CD4-positive, alpha-beta T cell (primary cell): ENCODE data around the gene FXYD4. TPM values are rescaled to one million over a fixed set of nuclear protein-coding genes. Genes with fewer than 3 reads are reported as not detected.
A peak's percentile ranks its signal among the peaks of the same experiment; 100 is the strongest.

Source experiments
- ATAC-seq: fragments of 200-7000 bp; cut with Tn5 transposase; one replicate; pipeline ENCODE4 v1.10.0; 2022; ENCODE audit warnings: mild to moderate bottlenecking; ENCODE audit not compliant: poor library complexity
- CTCF ChIA-PET: fragments of 350-600 bp; sonication (Branson Sonifier 250); formaldehyde crosslinking; loops from one replicate; lab custom pipeline; 2021; ENCODE audit warnings: antibody characterized with exemption, inconsistent platforms; lab: Charles Lee
- POLR2A ChIA-PET: fragments of 350-600 bp; sonication (Branson Sonifier 250); formaldehyde crosslinking; loops from one replicate; lab custom pipeline; 2021; ENCODE audit warnings: antibody characterized with exemption, inconsistent platforms; lab: Charles Lee
- DNase-seq, 14 experiments: peaks; one replicate each; pipeline ENCODE4 v3.0.0-alpha.2; 2013 to 2020; ENCODE audit warnings: mixed read lengths in 2 of 14
- H3K27ac ChIP-seq, 2 donors: one replicate each; pipeline versions ENCODE4 v1.5.1 to v1.7.0; 2013; ENCODE audit warnings: low read length in 2 of 2, low read depth in 1 of 2, mild to moderate bottlenecking in 1 of 2
- H3K27me3 ChIP-seq, 2 experiments: 1 replicate in 1 of 2; 2 replicates in 1 of 2; pipeline versions ENCODE4 v1.6.1 to v1.7.0; 2013; ENCODE audit warnings: low read length in 2 of 2, control low read depth in 1 of 2, mild to moderate bottlenecking in 1 of 2, moderate library complexity in 1 of 2; ENCODE audit not compliant: insufficient read depth in 2 of 2, control insufficient read depth in 1 of 2
- H3K36me3 ChIP-seq: one replicate; pipeline ENCODE4 v1.6.1; 2013; ENCODE audit warnings: low read length, control low read depth; ENCODE audit not compliant: insufficient read depth
- H3K4me1 ChIP-seq: one replicate; pipeline ENCODE4 v1.6.1; 2013; ENCODE audit warnings: low read length, control low read depth; ENCODE audit not compliant: insufficient read depth
- H3K4me3 ChIP-seq: one replicate; pipeline ENCODE4 v1.5.1; 2013; ENCODE audit warnings: mild to moderate bottlenecking, low read length, moderate library complexity
- H3K9me3 ChIP-seq, 2 experiments: 1 replicate in 1 of 2; 2 replicates in 1 of 2; pipeline versions ENCODE4 v1.6.1 to v1.7.0; 2013; ENCODE audit warnings: low read length in 2 of 2, mild to moderate bottlenecking in 2 of 2, control low read depth in 1 of 2, moderate library complexity in 1 of 2; ENCODE audit not compliant: control insufficient read depth in 1 of 2, insufficient read depth in 1 of 2
- H3K27ac Mint-ChIP-seq: one replicate; pipeline ENCODE4 v1.8.0; 2020; ENCODE audit warnings: mixed read lengths
- H3K27me3 Mint-ChIP-seq: one replicate; pipeline ENCODE4 v1.8.0; 2021; ENCODE audit warnings: mixed read lengths
- H3K36me3 Mint-ChIP-seq: one replicate; pipeline ENCODE4 v1.8.0; 2021; ENCODE audit warnings: low read depth, mixed read lengths
- H3K4me1 Mint-ChIP-seq: one replicate; pipeline ENCODE4 v1.8.0; 2021; ENCODE audit warnings: low read depth, mixed read lengths
- H3K4me3 Mint-ChIP-seq: one replicate; pipeline ENCODE4 v1.8.0; 2020; ENCODE audit warnings: mild to moderate bottlenecking, mixed read lengths
- H3K9me3 Mint-ChIP-seq: one replicate; pipeline ENCODE4 v1.8.0; 2020; ENCODE audit warnings: mixed read lengths
- intact Hi-C, 2 experiments: fragments of 100-400 bp; cut with DNase I in 1 of 2; cut with micrococcal nuclease in 1 of 2; formaldehyde crosslinking; loops; one replicate each; pipeline versions ENCODE4 v1.15.1 to v1.9.0; 2023 to 2025; cut with DNase I, micrococcal nuclease
- total RNA-seq, 174 experiments: library from RNA in 2 of 174; stranded (reverse) in 2 of 174; gene quantifications; one replicate each; pipeline ENCODE4 v1.2.3 and lab custom pipeline; 2021 to 2026
- TF ChIP-seq, protein P1 (sequence below): fragments of 200-600 bp; IDR thresholded peaks from one replicate; pipeline ENCODE4 v1.8.0; 2022; ENCODE audit warnings: antibody characterized with exemption, mild to moderate bottlenecking

FXYD4 gene
- total RNA-seq, 2 experiments from 2014 or later = not detected

DNA sequence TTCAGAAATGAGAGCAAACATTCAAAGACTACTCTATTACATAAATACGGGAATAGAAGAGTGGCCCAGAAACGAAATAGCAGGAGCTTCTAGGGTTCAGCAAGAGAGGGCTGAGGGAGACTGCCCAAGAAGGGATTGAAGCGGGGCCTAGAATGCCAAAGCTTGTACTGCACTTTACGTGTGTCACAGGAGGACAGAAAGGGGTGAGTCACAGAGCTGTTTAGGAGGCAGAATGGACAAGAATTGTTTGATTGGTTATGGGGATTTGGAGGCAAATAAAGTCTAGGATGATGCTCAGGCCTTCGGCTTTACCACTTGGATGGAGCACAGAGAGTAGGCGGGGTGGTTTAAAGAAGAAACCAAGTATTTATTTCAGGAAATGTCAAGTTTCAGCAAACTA lies 11.3 kb upstream of the FXYD4 start:
- Mint-ChIP-seq H3K27me3 (no peaks in the 10 kb centered on the region), H3K36me3 (peaks cover 9% of the 10 kb centered on the region), H3K4me3 (peak overlapping the region; percentile 77), H3K4me1 (peaks cover 36% of the 10 kb centered on the region), H3K27ac (peak overlapping the region; percentile 97), H3K9me3 (no peaks in the 10 kb centered on the region)
- DNase-seq = no peak
- peak overlapping the region in 1 of 2 donors; percentile 15 for H3K27ac ChIP-seq
- intact Hi-C loops = loop anchor here (5.0 to 10.0 kb wide), 2 partner anchors 37 to 575 kb away; partner anchors contain the start of gene BMS1 (in 1 of the 2)
- H3K36me3 ChIP-seq = no peaks in the 10 kb centered on the region
- H3K27me3 ChIP-seq = no peaks in the 10 kb centered on the region
- CTCF ChIA-PET = no interaction called here
- no peak for ATAC-seq
- TF ChIP-seq, protein P1, sequence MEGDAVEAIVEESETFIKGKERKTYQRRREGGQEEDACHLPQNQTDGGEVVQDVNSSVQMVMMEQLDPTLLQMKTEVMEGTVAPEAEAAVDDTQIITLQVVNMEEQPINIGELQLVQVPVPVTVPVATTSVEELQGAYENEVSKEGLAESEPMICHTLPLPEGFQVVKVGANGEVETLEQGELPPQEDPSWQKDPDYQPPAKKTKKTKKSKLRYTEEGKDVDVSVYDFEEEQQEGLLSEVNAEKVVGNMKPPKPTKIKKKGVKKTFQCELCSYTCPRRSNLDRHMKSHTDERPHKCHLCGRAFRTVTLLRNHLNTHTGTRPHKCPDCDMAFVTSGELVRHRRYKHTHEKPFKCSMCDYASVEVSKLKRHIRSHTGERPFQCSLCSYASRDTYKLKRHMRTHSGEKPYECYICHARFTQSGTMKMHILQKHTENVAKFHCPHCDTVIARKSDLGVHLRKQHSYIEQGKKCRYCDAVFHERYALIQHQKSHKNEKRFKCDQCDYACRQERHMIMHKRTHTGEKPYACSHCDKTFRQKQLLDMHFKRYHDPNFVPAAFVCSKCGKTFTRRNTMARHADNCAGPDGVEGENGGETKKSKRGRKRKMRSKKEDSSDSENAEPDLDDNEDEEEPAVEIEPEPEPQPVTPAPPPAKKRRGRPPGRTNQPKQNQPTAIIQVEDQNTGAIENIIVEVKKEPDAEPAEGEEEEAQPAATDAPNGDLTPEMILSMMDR = no peak
- H3K4me1 ChIP-seq = peaks cover 29% of the 10 kb centered on the region
- POLR2A ChIA-PET = interaction anchor here (1.1 to 1.3 kb wide), 2 partner anchors 36 to 222 kb away, joined by 3 read pairs; partner anchors contain the start of gene CSGALNACT2
- peaks cover 0 to 6% of the 10 kb centered on the region in 2 experiments for H3K9me3 ChIP-seq
- H3K4me3 ChIP-seq = no peak overlapping the region

DNA sequence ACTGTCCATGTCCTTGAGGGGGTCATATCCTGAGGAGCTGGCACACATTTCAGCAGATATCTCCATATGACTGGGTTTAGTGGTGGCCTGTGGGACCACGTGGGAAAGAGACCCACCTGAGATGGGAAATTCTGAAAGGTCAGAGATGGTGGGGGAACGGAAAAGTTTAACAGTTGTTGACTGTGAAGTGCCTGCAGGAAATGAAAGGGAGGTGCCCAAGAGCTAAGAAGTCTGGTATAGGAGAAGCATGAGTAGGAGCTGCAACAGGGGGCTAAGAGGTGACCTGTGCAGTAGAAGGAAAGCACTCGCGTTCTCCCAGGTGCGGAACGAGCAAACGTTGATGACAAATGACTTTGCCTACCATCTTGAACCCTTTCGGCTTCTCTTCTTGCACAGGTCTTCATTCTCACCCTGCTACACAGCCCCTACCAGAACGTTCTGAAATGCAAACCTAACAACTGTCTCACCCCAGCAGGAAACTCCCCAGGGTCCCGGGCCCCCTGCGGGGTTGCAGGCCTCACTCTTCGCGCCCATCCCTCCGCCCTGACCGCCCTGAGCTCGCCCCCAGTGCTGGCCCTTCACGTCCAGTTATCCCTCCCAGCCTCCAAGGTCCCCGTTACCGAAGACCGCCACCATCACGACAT lies 9.8 kb upstream of the FXYD4 start:
- ChIA-PET CTCF (interaction anchor here (0.5 to 1.7 kb wide), 4 partner anchors 13 to 328 kb away, joined by 3 to 5 read pairs (median 4); no protein-coding TSS in a partner anchor), POLR2A (interaction anchor here (0.8 to 1.5 kb wide), 13 partner anchors 11 to 223 kb away, joined by 3 to 9 read pairs (median 4); partner anchors contain the start of gene ZNF487)
- Mint-ChIP-seq H3K9me3 (no peaks in the 10 kb centered on the region), H3K27me3 (no peaks in the 10 kb centered on the region), H3K36me3 (peaks cover 9% of the 10 kb centered on the region), H3K4me3 (peak overlapping the region; percentile 97), H3K27ac (peak overlapping the region; percentile 97), H3K4me1 (peaks cover 32% of the 10 kb centered on the region)
- peak; percentile 9 for ATAC-seq
- Histone ChIP-seq H3K4me1 (peaks cover 22% of the 10 kb centered on the region), H3K27ac (peak overlapping the region; percentile 88 to 97), H3K4me3 (peak overlapping the region; percentile 82), H3K27me3 (no peaks in the 10 kb centered on the region), H3K36me3 (no peaks in the 10 kb centered on the region), H3K9me3 (peaks cover 0 to 6% of the 10 kb centered on the region in 2 experiments)
- TF ChIP-seq, protein P1 = no peak
- intact Hi-C loops = loop anchor here (2.0 to 10.0 kb wide), 4 partner anchors 36 to 577 kb away; partner anchors contain the start of genes BMS1 (in 1 of the 2) and CSGALNACT2 (in 1 of the 2)
- DNase-seq = peak in 4 of 14 experiments; percentile 14 to 44 (median 30)

DNA sequence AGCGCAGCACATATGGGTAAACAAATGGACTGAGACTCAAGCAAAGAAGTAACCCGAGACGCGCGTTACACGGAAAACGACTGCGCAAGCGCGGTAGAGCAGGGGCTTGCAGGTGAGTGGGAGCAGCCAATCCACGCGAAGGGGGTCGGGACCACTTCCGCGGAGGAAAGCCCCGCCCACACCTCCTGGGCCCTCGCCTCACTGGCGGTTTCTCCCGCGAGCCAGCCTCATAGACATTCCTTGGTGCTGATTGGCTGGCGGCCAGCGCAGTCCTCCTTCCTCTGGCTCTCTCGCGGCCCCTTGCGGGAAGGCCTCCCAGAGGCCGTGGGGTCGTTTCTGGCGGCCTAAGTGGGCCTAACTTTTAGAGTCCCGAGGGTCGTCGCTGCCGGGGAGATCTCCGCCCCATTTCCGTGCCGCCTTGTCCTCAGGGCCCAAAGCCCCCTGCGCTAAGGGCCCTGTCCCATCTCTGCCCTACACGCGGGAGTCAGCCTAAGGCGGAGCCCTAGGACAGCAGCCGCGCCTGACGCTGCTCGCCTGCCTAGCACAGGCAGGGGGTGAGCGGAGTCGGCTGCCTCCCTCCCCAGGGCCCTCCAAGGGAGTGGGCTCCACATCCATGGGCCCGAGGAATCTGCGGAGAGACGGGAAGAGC lies 9.1 kb upstream of the FXYD4 start:
- H3K36me3 Mint-ChIP-seq = peaks cover 9% of the 10 kb centered on the region
- DNase-seq (peak; percentile 93 to 99 (median 98)), ATAC-seq (peak; percentile 98)
- TF ChIP-seq, protein P1 = peak; percentile 64
- intact Hi-C loops = loop anchor here (2.0 to 10.0 kb wide), 4 partner anchors 35 to 578 kb away; partner anchors contain the start of genes BMS1 (in 1 of the 2) and CSGALNACT2 (in 1 of the 2)
- Histone ChIP-seq H3K9me3 (peaks cover 0 to 6% of the 10 kb centered on the region in 2 experiments), H3K4me3 (peak overlapping the region; percentile 82), H3K27me3 (no peaks in the 10 kb centered on the region), H3K36me3 (no peaks in the 10 kb centered on the region), H3K27ac (peak overlapping the region; percentile 88 to 97), H3K4me1 (peaks cover 22% of the 10 kb centered on the region)
- POLR2A ChIA-PET = interaction anchor here (0.8 to 1.5 kb wide), 13 partner anchors 11 to 223 kb away, joined by 3 to 9 read pairs (median 4); partner anchors contain the start of gene ZNF487
- peaks cover 32% of the 10 kb centered on the region for H3K4me1 Mint-ChIP-seq
- H3K27ac Mint-ChIP-seq = peak overlapping the region; percentile 97
- no peaks in the 10 kb centered on the region for H3K9me3 Mint-ChIP-seq
- peak overlapping the region; percentile 97 for H3K4me3 Mint-ChIP-seq
- CTCF ChIA-PET = interaction anchor here (1.1 to 1.7 kb wide), 3 partner anchors 14 to 327 kb away, joined by 3 to 5 read pairs (median 4); no protein-coding TSS in a partner anchor
- no peaks in the 10 kb centered on the region for H3K27me3 Mint-ChIP-seq
